ENCODE data around the gene TCF4. TPM values are rescaled to one million over a fixed set of nuclear protein-coding genes. Genes with fewer than 3 reads are reported as not detected.

The TCF4 gene
- total RNA-seq, 6 donors from 2014 or later = 70.6 to 115 (median 92.4) TPM

- H3K27ac ChIP-seq = no peak overlapping the region
- H3K4me1 ChIP-seq = no peaks in the 10 kb centered on the region
- no peak for DNase-seq
- ATAC-seq (ENCODE audit: low FRiP score in 2 of 2) = no peak
- TF ChIP-seq POLR2A (IDR thresholded peaks at IDR 0.05) = no peak
- no peak for TF ChIP-seq POLR2AphosphoS5 (IDR thresholded peaks at IDR 0.05)
- TF ChIP-seq CTCF (IDR thresholded peaks at IDR 0.05) = no peak
- no peak for TF ChIP-seq EP300 (IDR thresholded peaks at IDR 0.05)
- H3K4me3 ChIP-seq = no peak overlapping the region
- no peaks in the 10 kb centered on the region for H3K27me3 ChIP-seq
- H3K36me3 ChIP-seq = no peaks in the 10 kb centered on the region
- no peaks in the 10 kb centered on the region for H3K9me3 ChIP-seq
- 28 to 29% methylated on average over 1 of the region's 1 CpG for WGBS, 2 donors
Measured at GRCh38 chr18:55220523-55220922, 367.5 kb downstream of the TCF4 start.

GRCh38 chr18:55219823-55220222 is 368.2 kb downstream of the TCF4 start:
- DNase-seq (no peak), ATAC-seq (ENCODE audit: low FRiP score in 2 of 2) (no peak)
- H3K36me3 ChIP-seq = no peaks in the 10 kb centered on the region
- no peaks in the 10 kb centered on the region for H3K27me3 ChIP-seq
- WGBS, 2 donors = 82 to 92% methylated on average over 3 of the region's 3 CpGs
- no peaks in the 10 kb centered on the region for H3K4me1 ChIP-seq
- H3K27ac ChIP-seq = no peak overlapping the region
- TF ChIP-seq POLR2A (IDR thresholded peaks at IDR 0.05) = no peak
- no peak for TF ChIP-seq EP300 (IDR thresholded peaks at IDR 0.05)
- TF ChIP-seq POLR2AphosphoS5 (IDR thresholded peaks at IDR 0.05) = no peak
- no peak for TF ChIP-seq CTCF (IDR thresholded peaks at IDR 0.05)
- H3K4me3 ChIP-seq = no peak overlapping the region
- H3K9me3 ChIP-seq = no peaks in the 10 kb centered on the region

- H3K9me3 ChIP-seq = no peaks in the 10 kb centered on the region
- TF ChIP-seq POLR2AphosphoS5 (IDR thresholded peaks at IDR 0.05) = no peak
- TF ChIP-seq POLR2A (IDR thresholded peaks at IDR 0.05) = no peak
- no peak for TF ChIP-seq EP300 (IDR thresholded peaks at IDR 0.05)
- TF ChIP-seq CTCF (IDR thresholded peaks at IDR 0.05) = no peak
- no peak for DNase-seq
- no peaks in the 10 kb centered on the region for H3K4me1 ChIP-seq
- no peak for ATAC-seq (ENCODE audit: low FRiP score in 2 of 2)
- no peak overlapping the region for H3K27ac ChIP-seq
- WGBS, 2 donors = 69 to 80% methylated on average over 3 of the region's 3 CpGs
- no peak overlapping the region for H3K4me3 ChIP-seq
- no peaks in the 10 kb centered on the region for H3K27me3 ChIP-seq
- H3K36me3 ChIP-seq = no peaks in the 10 kb centered on the region
Measured at GRCh38 chr18:55219059-55219458, 368.9 kb downstream of the TCF4 start.

GRCh38 chr18:55214969-55215368 is 373.0 kb downstream of the TCF4 start:
- no peak for TF ChIP-seq POLR2AphosphoS5 (IDR thresholded peaks at IDR 0.05)
- TF ChIP-seq POLR2A (IDR thresholded peaks at IDR 0.05) = no peak
- TF ChIP-seq EP300 (IDR thresholded peaks at IDR 0.05) = no peak
- no peak for TF ChIP-seq CTCF (IDR thresholded peaks at IDR 0.05)
- DNase-seq (no peak), ATAC-seq (ENCODE audit: low FRiP score in 2 of 2) (peak in 1 of 2 donors; percentile 17)

GRCh38 chr18:55214534-55214933 is 373.5 kb downstream of the TCF4 start:
- H3K36me3 ChIP-seq = no peaks in the 10 kb centered on the region
- H3K27ac ChIP-seq = no peak overlapping the region
- H3K27me3 ChIP-seq = no peaks in the 10 kb centered on the region
- H3K4me1 ChIP-seq = no peaks in the 10 kb centered on the region
- ATAC-seq (ENCODE audit: low FRiP score in 2 of 2) = no peak
- H3K9me3 ChIP-seq = no peaks in the 10 kb centered on the region
- no peak for TF ChIP-seq EP300 (IDR thresholded peaks at IDR 0.05)
- no peak overlapping the region for H3K4me3 ChIP-seq
- no peak for DNase-seq
- 81 to 91% methylated on average over 2 of the region's 2 CpGs for WGBS, 2 donors

More at GRCh38 chr18:55214969-55215368, 373.0 kb downstream of the TCF4 start:
- Histone ChIP-seq H3K27me3 (no peaks in the 10 kb centered on the region), H3K4me1 (no peaks in the 10 kb centered on the region), H3K36me3 (no peaks in the 10 kb centered on the region), H3K27ac (no peak overlapping the region), H3K4me3 (no peak overlapping the region), H3K9me3 (no peaks in the 10 kb centered on the region)
- 95 to 97% methylated on average over 5 of the region's 5 CpGs for WGBS, 2 donors

Data from upper lobe of left lung (tissue), 6 donors.